Skeletal muscle cell (primary cell): Measurements from ENCODE around the gene TTC36.
"Not testable (repeated sequence)": the region's sequence is repeated elsewhere in the genome, so short reads cannot be mapped to it uniquely, and the experiment has no call there.

Experiments
- DNase-seq: peaks from one replicate; pipeline ENCODE4 v3.0.0-alpha.2; 2010; ENCODE audit warnings: low read depth
- H3K4me3 ChIP-seq: 2 replicates; pipeline ENCODE4 v1.5.1; 2011; ENCODE audit warnings: low read depth, mild to moderate bottlenecking, control low read depth, low read length, moderate library complexity

TTC36 gene, protein sequence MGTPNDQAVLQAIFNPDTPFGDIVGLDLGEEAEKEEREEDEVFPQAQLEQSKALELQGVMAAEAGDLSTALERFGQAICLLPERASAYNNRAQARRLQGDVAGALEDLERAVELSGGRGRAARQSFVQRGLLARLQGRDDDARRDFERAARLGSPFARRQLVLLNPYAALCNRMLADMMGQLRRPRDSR

DNA sequence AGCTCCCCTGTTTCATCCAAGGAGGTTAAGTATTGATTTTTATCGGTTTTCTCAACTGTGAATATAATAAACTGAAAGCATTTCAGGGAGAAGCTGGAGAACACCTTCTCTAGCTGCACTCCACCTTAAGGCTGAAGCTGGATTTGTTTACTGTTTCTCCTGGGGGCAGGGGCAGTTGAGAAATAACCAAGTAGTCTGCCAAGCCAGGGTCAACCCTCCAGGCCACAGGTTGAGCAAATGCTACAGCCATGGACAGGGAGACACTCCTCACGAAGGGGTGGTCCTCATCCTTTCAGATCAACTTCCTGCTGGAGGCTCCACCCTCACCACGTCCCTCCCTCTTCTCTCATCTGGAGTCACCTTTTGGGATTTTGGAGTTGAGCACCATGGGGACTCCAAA, at the start of gene TTC36:
TTC36 (plus strand) TSS at position 366 of the 400 bp plus-strand sequence; CDS start at position 387, 21 bp downstream.
- H3K4me3 ChIP-seq, result no peak within 1 kb of the TSS
- DNase-seq, result no peak

DNA sequence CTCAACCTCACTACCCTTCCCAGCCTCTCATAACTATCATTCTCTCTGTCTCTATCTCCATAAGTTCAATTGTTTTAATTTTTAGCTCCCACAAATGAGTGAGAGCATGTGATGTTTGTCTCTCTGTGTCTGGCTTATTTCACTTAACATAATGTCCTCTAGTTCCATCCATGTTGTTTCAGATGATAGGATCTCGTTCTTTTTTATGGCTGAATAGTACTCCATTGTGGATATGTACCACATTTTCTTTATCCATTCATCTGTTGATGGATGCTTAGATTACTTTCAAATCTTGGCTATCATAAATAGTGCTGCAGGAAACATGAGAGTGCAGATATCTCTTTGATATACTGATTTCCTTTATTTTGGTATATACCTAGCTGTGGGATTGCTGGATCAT, 46.0 kb upstream of the TTC36 start:
- not testable (repeated sequence) for H3K4me3 ChIP-seq, DNase-seq

DNA sequence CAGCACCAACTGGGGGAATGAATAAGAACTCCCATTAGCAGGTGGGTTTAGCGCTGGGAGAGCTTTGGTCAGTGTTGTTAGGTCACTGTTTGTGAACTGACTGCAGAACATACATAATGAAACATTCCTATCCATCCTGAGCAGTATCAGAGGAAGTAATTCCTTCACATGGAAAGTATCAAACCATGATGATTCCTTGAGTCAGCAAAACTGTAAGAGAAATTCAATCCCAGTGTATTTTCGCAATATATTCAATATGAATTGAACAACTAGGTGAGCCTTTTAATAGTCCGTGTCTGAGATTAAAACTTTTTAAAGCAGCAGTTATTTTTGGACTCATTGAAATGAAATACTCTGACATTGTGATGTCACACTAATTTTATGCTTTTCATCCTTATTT, 42.9 kb upstream of the TTC36 start:
- H3K4me3 ChIP-seq, result no peak overlapping the region
- no peak for DNase-seq

DNA sequence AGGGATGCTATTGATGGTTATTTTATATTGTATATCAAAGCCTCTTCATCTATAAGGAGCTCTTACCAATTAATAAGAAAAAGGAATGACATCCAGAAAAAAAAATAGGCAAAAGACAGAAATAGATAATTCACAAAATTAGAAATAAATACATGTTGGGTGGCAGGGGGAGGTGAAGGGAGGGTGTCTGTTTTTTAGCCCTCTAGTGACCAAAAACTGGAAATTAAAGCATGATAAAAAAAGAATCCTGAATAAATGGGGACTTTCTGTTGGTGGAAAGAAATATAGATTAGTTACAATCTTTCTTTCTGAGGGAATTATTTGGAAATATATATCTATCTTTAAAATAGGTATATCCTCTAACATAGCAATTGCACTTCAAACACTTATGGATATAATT, 42.0 kb upstream of the TTC36 start:
- no peak for DNase-seq
- no peak overlapping the region for H3K4me3 ChIP-seq

DNA sequence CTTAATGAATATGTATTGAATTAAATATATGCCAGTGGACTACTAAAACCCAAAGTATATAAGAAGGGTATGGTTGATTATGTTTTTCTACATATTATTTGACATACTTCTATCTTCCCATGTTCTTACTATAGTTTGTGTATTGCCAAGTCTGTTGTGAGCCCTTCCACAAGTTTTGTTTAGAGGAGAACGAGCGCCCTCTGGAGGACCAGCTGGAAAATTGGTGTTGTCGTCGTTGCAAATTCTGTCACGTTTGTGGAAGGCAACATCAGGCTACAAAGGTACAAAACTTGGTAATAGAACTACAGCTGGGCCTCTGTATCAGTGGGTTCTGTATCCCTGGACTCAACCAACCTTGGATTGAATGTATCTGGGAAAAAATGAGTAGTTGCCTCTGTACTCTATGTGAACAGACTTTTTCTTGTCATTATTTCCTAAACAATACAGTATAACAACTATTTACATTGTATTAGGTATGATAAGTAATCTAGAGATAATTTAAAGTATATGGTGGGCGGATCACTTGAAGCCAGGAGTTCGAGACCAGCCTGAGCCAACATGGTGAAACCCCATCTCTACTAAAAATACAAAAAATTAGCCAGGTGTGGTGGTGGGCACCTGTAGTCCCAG, 38.7 kb upstream of the TTC36 start:
- no peak overlapping the region for H3K4me3 ChIP-seq
- peak; percentile 39 for DNase-seq

DNA sequence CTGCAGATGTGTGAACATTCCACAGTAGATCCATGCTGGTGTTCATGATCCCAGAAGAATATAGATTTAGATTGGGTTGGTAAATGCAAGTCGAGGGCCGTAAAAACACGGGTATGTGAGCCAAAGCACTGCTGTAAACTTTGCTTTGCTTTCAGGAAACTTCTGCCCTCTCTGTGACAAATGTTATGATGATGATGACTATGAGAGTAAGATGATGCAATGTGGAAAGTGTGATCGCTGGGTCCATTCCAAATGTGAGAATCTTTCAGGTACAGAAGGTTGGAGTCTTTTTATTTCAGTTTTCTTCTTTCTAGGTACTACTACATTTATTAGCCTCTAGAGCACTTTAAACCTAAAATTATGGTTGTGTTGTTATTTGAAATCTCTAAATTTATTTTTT, 36.2 kb upstream of the TTC36 start:
- no peak overlapping the region for H3K4me3 ChIP-seq
- no peak for DNase-seq

DNA sequence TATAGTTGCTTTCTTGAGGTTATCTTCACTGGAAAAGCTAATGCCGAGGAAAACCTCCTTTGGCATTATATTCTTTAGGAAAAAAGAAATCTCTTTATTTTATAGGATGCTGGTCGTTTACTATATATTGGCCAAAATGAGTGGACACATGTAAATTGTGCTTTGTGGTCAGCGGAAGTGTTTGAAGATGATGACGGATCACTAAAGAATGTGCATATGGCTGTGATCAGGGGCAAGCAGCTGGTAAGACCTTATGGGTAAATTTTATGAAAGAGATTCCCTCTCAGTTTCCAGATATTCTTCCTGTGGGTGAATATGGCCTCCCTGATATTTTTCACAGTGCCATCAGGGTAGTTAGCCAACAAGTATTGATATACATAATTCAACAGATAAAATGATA, 29.4 kb upstream of the TTC36 start:
- no peak for DNase-seq
- H3K4me3 ChIP-seq, result no peak overlapping the region

DNA sequence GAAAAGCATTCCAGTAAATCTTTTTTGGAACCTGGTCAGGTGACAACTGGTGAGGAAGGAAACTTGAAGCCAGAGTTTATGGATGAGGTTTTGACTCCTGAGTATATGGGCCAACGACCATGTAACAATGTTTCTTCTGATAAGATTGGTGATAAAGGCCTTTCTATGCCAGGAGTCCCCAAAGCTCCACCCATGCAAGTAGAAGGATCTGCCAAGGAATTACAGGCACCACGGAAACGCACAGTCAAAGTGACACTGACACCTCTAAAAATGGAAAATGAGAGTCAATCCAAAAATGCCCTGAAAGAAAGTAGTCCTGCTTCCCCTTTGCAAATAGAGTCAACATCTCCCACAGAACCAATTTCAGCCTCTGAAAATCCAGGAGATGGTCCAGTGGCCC, 24.1 kb upstream of the TTC36 start:
- DNase-seq, result no peak

DNA sequence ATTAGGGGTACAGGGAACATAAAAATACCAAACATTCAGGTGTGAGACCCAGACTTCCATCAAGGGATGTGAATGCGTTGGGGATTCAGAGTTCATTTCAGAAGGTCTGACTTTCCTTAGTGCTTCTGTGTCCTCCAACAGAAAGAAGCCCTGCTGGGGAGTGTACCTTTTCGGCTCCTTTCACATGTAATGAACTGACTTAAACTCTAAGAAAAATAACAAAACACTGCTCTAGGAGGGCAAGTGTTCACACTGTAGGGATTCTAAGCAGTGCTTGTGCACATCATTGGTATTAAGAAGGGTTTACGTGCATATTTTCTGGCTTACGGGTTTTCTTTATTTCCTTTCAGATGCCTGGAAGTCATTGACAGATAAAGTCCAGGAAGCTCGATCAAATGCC, 15.7 kb upstream of the TTC36 start:
- DNase-seq, result no peak
- H3K4me3 ChIP-seq, result no peak overlapping the region

More for the DNA sequence above, 24.1 kb upstream of the TTC36 start:
- no peak overlapping the region for H3K4me3 ChIP-seq

DNA sequence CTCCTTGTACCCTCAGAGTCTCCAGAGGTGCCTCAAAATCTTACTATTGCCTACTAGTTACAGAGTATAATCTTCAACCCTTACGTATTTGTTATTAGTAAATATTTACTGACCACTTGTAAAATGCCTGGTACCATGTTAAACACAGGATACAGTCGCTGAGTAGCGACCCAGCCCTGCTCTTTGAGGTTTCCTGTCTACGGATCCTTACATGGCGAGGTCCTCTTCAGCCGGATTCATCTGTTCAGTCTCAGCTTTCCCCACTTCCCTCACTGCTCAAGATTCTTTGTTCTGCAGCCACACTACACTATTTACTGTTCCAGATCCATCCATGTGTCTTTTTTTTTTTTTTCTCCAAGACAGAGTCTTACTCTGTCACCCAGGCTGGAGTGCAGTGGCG, 13.2 kb upstream of the TTC36 start:
- no peak overlapping the region for H3K4me3 ChIP-seq
- no peak for DNase-seq

DNA sequence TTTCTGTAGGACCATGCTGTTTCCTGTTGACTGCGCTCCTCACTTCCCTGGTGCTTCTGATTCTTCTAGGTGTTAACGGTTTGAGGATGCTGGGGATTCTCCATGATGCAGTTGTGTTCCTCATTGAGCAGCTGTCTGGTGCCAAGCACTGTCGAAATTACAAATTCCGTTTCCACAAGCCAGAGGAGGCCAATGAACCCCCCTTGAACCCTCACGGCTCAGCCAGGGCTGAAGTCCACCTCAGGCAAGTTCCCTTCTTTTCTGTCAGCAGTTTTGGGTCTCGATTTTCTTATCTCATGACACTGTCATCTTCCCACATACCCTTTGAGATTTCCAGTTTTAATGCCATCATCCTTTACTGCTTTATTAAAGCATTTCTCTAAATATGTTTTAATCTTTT, 7.7 kb upstream of the TTC36 start:
- DNase-seq, result no peak
- H3K4me3 ChIP-seq, result no peak overlapping the region

DNA sequence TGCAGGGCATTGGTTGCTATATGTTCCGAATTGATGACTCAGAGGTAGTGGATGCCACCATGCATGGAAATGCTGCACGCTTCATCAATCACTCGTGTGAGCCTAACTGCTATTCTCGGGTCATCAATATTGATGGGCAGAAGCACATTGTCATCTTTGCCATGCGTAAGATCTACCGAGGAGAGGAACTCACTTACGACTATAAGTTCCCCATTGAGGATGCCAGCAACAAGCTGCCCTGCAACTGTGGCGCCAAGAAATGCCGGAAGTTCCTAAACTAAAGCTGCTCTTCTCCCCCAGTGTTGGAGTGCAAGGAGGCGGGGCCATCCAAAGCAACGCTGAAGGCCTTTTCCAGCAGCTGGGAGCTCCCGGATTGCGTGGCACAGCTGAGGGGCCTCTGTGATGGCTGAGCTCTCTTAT, 5.4 kb upstream of the TTC36 start:
- DNase-seq, result no peak
- H3K4me3 ChIP-seq, result no peak overlapping the region

DNA sequence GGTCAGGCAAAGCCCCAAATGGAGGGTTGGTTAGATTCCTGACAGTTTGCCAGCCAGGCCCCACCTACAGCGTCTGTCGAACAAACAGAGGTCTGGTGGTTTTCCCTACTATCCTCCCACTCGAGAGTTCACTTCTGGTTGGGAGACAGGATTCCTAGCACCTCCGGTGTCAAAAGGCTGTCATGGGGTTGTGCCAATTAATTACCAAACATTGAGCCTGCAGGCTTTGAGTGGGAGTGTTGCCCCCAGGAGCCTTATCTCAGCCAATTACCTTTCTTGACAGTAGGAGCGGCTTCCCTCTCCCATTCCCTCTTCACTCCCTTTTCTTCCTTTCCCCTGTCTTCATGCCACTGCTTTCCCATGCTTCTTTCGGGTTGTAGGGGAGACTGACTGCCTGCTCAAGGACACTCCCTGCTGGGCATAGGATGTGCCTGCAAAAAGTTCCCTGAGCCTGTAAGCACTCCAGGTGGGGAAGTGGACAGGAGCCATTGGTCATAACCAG, 4.7 kb upstream of the TTC36 start:
- no peak for DNase-seq
- H3K4me3 ChIP-seq, result no peak overlapping the region

DNA sequence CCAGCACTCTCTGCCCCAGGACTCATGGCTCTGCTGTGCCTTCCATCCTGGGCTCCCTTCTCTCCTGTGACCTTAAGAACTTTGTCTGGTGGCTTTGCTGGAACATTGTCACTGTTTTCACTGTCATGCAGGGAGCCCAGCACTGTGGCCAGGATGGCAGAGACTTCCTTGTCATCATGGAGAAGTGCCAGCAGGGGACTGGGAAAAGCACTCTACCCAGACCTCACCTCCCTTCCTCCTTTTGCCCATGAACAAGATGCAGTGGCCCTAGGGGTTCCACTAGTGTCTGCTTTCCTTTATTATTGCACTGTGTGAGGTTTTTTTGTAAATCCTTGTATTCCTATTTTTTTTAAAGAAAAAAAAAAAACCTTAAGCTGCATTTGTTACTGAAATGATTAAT, 2.9 kb upstream of the TTC36 start:
- DNase-seq, result no peak
- H3K4me3 ChIP-seq, result no peak overlapping the region

DNA sequence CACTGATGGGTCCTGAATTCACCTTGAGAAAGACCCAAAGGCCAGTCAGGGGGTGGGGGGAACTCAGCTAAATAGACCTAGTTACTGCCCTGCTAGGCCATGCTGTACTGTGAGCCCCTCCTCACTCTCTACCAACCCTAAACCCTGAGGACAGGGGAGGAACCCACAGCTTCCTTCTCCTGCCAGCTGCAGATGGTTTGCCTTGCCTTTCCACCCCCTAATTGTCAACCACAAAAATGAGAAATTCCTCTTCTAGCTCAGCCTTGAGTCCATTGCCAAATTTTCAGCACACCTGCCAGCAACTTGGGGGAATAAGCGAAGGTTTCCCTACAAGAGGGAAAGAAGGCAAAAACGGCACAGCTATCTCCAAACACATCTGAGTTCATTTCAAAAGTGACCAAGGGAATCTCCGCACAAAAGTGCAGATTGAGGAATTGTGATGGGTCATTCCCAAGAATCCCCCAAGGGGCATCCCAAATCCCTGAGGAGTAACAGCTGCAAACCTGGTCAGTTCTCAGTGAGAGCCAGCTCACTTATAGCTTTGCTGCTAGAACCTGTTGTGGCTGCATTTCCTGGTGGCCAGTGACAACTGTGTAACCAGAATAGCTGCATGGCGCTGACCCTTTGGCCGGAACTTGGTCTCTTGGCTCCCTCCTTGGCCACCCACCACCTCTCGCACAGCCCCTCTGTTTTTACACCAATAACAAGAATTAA, 2.4 kb upstream of the TTC36 start:
- no peak overlapping the region for H3K4me3 ChIP-seq
- no peak for DNase-seq

DNA sequence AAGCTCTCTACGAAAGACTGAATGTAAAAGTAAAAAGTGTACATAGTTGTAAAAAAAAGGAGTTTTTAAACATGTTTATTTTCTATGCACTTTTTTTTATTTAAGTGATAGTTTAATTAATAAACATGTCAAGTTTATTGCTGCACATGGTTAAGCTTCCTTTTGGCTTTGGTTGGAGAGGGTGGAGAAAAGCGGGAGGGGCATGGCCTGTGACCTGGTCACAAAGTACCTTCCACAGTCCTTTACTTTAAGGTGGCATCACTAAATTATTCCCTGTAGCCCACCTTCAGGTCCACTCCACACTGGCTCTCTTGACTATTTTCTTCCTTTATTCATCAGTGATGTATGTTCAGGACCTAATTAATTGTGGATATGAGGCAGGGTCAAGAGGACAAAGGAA, 586 bp upstream of the TTC36 start:
- DNase-seq, result no peak
- no peak overlapping the region for H3K4me3 ChIP-seq

DNA sequence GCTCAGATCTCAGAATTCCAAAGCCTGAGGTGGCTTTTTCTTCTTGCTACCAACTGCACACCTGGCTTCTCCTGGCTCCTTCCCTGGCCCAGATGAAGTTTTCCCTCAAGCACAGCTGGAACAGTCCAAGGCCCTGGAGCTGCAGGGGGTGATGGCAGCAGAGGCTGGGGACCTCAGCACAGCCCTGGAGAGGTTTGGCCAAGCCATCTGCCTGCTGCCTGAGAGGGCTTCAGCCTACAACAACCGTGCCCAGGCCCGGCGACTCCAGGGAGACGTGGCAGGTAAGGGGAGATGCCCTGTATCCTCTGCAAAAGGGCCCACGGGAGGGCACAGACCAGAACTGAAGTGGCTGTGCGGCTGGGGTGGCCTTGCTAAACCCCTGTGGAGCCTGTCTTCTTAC, 1.2 kb downstream of the TTC36 start:
- no peak overlapping the region for H3K4me3 ChIP-seq
- DNase-seq, result no peak

DNA sequence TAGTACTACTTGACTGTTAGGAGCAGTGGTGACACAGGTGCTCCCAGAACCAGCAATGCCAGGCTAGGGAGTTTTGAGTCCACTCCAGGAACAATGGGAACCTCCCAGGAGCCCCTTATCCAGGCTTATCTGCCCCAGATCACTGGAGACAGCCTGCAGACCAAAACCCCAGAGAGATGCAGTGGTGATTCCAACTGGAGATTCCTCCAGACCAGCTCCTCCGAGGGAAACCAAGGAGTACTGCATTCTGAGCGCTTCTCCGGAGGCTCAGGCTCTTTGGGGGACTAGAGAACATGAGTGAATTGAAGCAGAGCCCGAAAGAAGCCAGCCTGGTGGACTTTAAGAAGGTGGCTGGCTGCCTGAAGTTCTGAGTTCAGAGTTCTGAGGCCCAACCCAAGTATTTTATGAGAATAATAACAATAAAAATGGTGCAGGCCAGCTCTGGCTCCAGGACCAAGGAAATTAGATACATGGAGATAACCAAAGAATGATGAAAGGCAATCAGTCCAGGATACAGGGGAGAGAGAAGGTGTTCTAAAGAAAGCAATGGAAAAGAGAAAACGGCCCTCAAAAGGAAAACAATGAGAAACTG, 2.4 kb downstream of the TTC36 start:
- no peak for DNase-seq
- H3K4me3 ChIP-seq, result peak overlapping the region; percentile 75

DNA sequence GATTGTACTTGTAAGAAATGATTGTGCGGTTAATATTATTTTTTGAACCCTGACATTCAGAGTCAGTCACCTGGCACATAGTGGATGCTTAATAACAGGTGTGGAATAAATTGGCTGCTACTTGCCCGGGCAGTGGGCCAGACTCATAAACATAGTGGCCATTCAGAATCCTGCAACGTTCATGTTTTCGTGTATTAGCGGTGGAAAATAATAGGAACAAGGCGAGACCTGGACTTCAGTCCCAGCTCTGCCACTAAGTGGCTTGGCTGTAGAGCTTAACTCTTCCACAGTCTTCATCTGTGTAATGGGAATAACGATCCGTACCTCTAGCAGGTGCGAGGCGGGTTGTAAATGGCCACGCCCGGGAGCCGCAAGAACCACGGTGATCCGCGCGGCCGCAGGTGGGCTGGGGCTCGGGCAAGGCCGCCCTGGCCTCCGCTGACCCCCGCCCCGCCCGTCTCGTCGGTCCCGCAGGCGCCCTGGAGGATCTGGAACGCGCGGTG, 3.0 kb downstream of the TTC36 start:
- DNase-seq, result no peak
- H3K4me3 ChIP-seq, result peak overlapping the region; percentile 75
